HG02759 (cell line): ENCODE measurements around the gene NOS1AP.

Experiments used
- ATAC-seq: cut with Tn5 transposase; IDR thresholded peaks from one replicate; pipeline ENCODE4 v1.9.1; 2021; ENCODE audit warnings: mild to moderate bottlenecking, moderate library complexity; ENCODE audit not compliant: unreplicated experiment

The NOS1AP gene

GRCh38 chr1:162285149-162285561, 215.7 kb downstream of the NOS1AP start:
- no peak for ATAC-seq

- no peak for ATAC-seq
Observed at GRCh38 chr1:162291000-162291399, 221.5 kb downstream of the NOS1AP start.

GRCh38 chr1:162292422-162292849, 222.9 kb downstream of the NOS1AP start:
- ATAC-seq, result no peak

GRCh38 chr1:162293073-162293692, 223.7 kb downstream of the NOS1AP start:
- no peak for ATAC-seq

GRCh38 chr1:162294015-162294414, 224.5 kb downstream of the NOS1AP start:
- ATAC-seq, result no peak

GRCh38 chr1:162297208-162297607, 227.7 kb downstream of the NOS1AP start:
- no peak for ATAC-seq

GRCh38 chr1:162298266-162298665, 228.8 kb downstream of the NOS1AP start:
- no peak for ATAC-seq

- no peak for ATAC-seq
Observed at GRCh38 chr1:162299018-162299417, 229.5 kb downstream of the NOS1AP start.

GRCh38 chr1:162300057-162300917, 230.8 kb downstream of the NOS1AP start:
- no peak for ATAC-seq

- no peak for ATAC-seq
Observed at GRCh38 chr1:162301696-162302095, 232.2 kb downstream of the NOS1AP start.

- no peak for ATAC-seq
Observed at GRCh38 chr1:162302306-162303003, 233.0 kb downstream of the NOS1AP start.

GRCh38 chr1:162303004-162303344, 233.5 kb downstream of the NOS1AP start:
- ATAC-seq, result no peak

GRCh38 chr1:162304736-162305135, 235.2 kb downstream of the NOS1AP start:
- no peak for ATAC-seq

- no peak for ATAC-seq
Observed at GRCh38 chr1:162305969-162306368, 236.5 kb downstream of the NOS1AP start.

- no peak for ATAC-seq
Observed at GRCh38 chr1:162310337-162310736, 240.8 kb downstream of the NOS1AP start.

GRCh38 chr1:162314206-162314605, 244.7 kb downstream of the NOS1AP start:
- ATAC-seq, result no peak

GRCh38 chr1:162315673-162316072, 246.2 kb downstream of the NOS1AP start:
- no peak for ATAC-seq

- ATAC-seq, result no peak
Observed at GRCh38 chr1:162316187-162316586, 246.7 kb downstream of the NOS1AP start.

GRCh38 chr1:162317621-162318020, 248.1 kb downstream of the NOS1AP start:
- ATAC-seq, result no peak

- ATAC-seq, result no peak
Observed at GRCh38 chr1:162319493-162320175, 250.1 kb downstream of the NOS1AP start.

GRCh38 chr1:162321809-162322422, 252.4 kb downstream of the NOS1AP start:
- ATAC-seq, result no peak
